IgD-negative memory B cell (primary cell): Measurements from ENCODE around the gene CNTN1. TPM values are rescaled to one million over a fixed set of nuclear protein-coding genes. Genes with fewer than 3 reads are reported as not detected.

Experiments
- H3K27ac Mint-ChIP-seq, 3 donors: one replicate each; pipeline ENCODE4 v1.8.0; 2020 to 2022; ENCODE audit warnings: mild to moderate bottlenecking in 3 of 3, mixed read lengths in 3 of 3, moderate library complexity in 1 of 3
- H3K27me3 Mint-ChIP-seq: one replicate; pipeline ENCODE4 v1.8.0; 2021; ENCODE audit warnings: mixed read lengths
- H3K36me3 Mint-ChIP-seq: one replicate; pipeline ENCODE4 v1.8.0; 2020; ENCODE audit warnings: mild to moderate bottlenecking, mixed read lengths
- H3K4me1 Mint-ChIP-seq, 3 donors: one replicate each; pipeline ENCODE4 v1.8.0; 2020 to 2022; ENCODE audit warnings: mixed read lengths in 3 of 3, mild to moderate bottlenecking in 1 of 3
- H3K4me3 Mint-ChIP-seq, 4 donors: one replicate each; pipeline ENCODE4 v1.8.0; 2020 to 2022; ENCODE audit warnings: mild to moderate bottlenecking in 4 of 4, mixed read lengths in 4 of 4, moderate library complexity in 3 of 4
- H3K9me3 Mint-ChIP-seq, 3 donors: one replicate each; pipeline ENCODE4 v1.8.0; 2020 to 2021; ENCODE audit warnings: mixed read lengths in 3 of 3, mild to moderate bottlenecking in 1 of 3
- polyA plus RNA-seq: library from polyadenylated mRNA; unstranded; fragments of 300-500 nt; fragmentation: Illumina TruSeq; gene quantifications from one replicate; pipeline ENCODE4 v1.2.3, GENCODE V29; 2021

CNTN1 gene
- not detected for polyA plus RNA-seq

- Mint-ChIP-seq H3K4me1 (peaks cover 0 to 2% (median 0%) of the 10 kb centered on the region in 3 donors), H3K4me3 (peak within 1 kb of the TSS in 1 of 4 donors; percentile 68), H3K27ac (no peak within 1 kb of the TSS), H3K9me3 (peaks cover 0 to 3% (median 0%) of the 10 kb centered on the region in 3 donors), H3K36me3 (no peaks in the 10 kb centered on the region), H3K27me3 (peaks cover 23% of the 10 kb centered on the region)
Observed at GRCh38 chr12:40691913-40692764, at the start of gene CNTN1. CNTN1 (plus strand) TSS chr12:40692439.

DNA sequence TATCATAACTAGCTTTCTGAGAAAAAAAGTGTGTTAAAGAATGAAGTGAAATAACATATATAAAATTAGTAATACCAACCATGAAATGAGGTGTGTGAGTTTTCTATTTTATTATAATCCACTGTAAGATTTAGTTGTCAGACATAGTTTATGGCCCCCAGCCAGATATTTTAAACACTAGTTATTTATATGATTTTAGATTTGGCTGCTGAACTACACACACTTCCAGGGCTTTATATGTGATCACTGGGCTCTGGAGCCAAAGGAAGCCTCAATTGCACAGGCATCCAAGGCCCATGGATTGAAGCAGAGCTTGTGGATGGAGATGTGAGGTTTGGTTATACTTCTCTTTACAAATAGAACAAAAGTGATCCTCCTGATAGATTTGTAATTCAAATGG, 48.7 kb upstream of the CNTN1 start:
- Mint-ChIP-seq H3K4me1 (no peaks in the 10 kb centered on the region), H3K36me3 (no peaks in the 10 kb centered on the region), H3K27me3 (peaks cover 2% of the 10 kb centered on the region), H3K27ac (no peak overlapping the region), H3K9me3 (peaks cover 8 to 17% (median 8%) of the 10 kb centered on the region in 3 donors), H3K4me3 (no peak overlapping the region)

DNA sequence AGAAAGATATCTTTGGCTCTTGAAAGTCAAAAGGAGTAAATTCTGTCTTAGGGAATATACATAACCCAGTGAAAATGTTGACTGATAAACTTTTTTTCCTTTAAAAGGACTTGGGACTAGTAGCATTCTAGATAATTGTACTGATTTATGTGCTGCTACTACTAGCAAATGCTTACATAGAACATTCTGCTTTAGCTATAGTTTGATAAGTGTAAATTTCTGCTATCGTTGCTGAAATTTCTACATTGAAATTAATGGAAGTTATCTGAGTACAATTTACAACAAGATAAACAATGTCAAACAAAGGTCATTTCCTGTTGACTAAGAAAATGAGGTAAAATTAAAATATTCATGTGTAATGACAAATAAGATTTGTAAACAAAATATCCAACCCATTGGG, 48.3 kb upstream of the CNTN1 start:
- H3K4me3 Mint-ChIP-seq: no peak overlapping the region

DNA sequence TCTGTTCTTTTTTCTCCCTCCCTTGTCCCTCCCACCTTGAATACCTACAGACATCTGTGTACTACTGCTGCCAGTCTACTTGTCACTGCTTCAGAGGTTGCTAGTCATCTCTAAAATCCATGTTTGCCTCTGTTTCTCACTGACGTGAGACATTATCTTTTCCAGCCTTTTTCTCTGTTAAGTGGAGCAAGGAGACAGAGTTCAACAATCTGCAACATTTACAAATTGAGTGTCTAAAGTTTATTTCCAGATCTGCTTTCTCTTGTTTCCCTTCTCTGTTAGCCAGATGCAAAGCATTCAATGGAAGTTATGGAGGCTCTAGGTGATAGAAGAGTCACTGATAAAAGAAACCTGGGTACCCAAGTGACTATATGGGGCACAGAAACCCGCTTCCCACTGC, 47.5 kb upstream of the CNTN1 start:
- H3K27ac Mint-ChIP-seq: no peak overlapping the region
- peaks cover 2% of the 10 kb centered on the region for H3K27me3 Mint-ChIP-seq
- no peaks in the 10 kb centered on the region for H3K36me3 Mint-ChIP-seq
- H3K4me1 Mint-ChIP-seq: no peaks in the 10 kb centered on the region
- no peak overlapping the region for H3K4me3 Mint-ChIP-seq
- H3K9me3 Mint-ChIP-seq: peaks cover 4 to 17% (median 4%) of the 10 kb centered on the region in 3 donors

More for the DNA sequence above, 48.3 kb upstream of the CNTN1 start:
- H3K36me3 Mint-ChIP-seq: no peaks in the 10 kb centered on the region
- H3K27ac Mint-ChIP-seq: no peak overlapping the region
- H3K27me3 Mint-ChIP-seq: peaks cover 2% of the 10 kb centered on the region
- peaks cover 6 to 17% (median 8%) of the 10 kb centered on the region in 3 donors for H3K9me3 Mint-ChIP-seq
- H3K4me1 Mint-ChIP-seq: no peaks in the 10 kb centered on the region

DNA sequence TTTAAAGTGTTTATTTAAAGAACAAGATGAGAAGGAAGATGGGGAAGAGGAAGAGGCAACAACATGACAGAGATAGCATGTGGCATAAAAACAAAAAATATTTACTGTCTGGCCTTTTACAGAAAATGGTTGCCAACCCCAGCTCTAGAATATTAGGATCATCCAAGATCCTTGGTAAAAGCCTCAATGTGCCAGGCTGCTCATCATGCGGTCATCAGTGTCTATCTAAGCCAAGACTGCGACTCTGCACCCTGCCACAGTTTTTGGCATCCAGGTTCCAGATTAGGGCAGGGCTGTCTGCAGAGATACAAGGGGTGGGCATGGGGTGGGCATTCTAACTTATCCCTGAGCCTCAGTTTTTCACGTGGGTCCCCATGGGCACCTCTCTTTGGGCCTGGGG, 46.9 kb upstream of the CNTN1 start:
- Mint-ChIP-seq H3K4me3 (no peak overlapping the region), H3K27me3 (peaks cover 2% of the 10 kb centered on the region), H3K9me3 (peaks cover 3 to 14% (median 4%) of the 10 kb centered on the region in 3 donors), H3K27ac (no peak overlapping the region), H3K36me3 (no peaks in the 10 kb centered on the region), H3K4me1 (no peaks in the 10 kb centered on the region)

- no peak overlapping the region for H3K27ac Mint-ChIP-seq
- H3K9me3 Mint-ChIP-seq: peaks cover 0 to 6% (median 5%) of the 10 kb centered on the region in 3 donors
- H3K4me3 Mint-ChIP-seq: no peak overlapping the region
- H3K4me1 Mint-ChIP-seq: no peaks in the 10 kb centered on the region
- H3K36me3 Mint-ChIP-seq: no peaks in the 10 kb centered on the region
- H3K27me3 Mint-ChIP-seq: peaks cover 2% of the 10 kb centered on the region
Observed at GRCh38 chr12:40646456-40646855, 45.8 kb upstream of the CNTN1 start.

- Mint-ChIP-seq H3K4me1 (no peaks in the 10 kb centered on the region), H3K9me3 (peaks cover 0 to 5% (median 3%) of the 10 kb centered on the region in 3 donors), H3K4me3 (no peak overlapping the region), H3K27me3 (peaks cover 2% of the 10 kb centered on the region), H3K36me3 (no peaks in the 10 kb centered on the region), H3K27ac (no peak overlapping the region)
Observed at GRCh38 chr12:40646911-40647310, 45.3 kb upstream of the CNTN1 start.

GRCh38 chr12:40647651-40648050, 44.6 kb upstream of the CNTN1 start:
- no peaks in the 10 kb centered on the region for H3K36me3 Mint-ChIP-seq
- peaks cover 2% of the 10 kb centered on the region for H3K27me3 Mint-ChIP-seq
- H3K27ac Mint-ChIP-seq: no peak overlapping the region
- no peaks in the 10 kb centered on the region for H3K4me1 Mint-ChIP-seq
- no peak overlapping the region for H3K4me3 Mint-ChIP-seq
- H3K9me3 Mint-ChIP-seq: peaks cover 0 to 5% (median 3%) of the 10 kb centered on the region in 3 donors

DNA sequence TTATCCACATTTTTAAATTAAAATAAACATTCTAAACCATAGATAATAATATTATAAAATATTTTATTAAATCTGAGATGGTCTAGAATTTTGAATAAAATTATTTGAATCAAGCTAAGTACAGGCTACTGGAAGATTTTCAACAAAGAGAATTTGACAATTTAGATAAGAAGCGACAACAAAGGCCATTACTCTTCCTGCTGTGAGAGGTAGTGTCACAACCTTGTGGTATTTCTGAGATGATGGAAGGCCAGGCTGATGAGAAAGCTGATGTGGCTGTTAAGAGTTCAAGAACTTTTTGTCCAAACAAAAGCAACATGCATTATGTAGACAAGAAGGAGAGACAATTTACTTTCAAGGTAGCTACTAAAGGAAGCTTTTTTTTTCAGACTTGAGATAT, 43.7 kb upstream of the CNTN1 start:
- Mint-ChIP-seq H3K27me3 (peaks cover 2% of the 10 kb centered on the region), H3K27ac (no peak overlapping the region), H3K36me3 (no peaks in the 10 kb centered on the region), H3K9me3 (peaks cover 0 to 3% (median 2%) of the 10 kb centered on the region in 3 donors), H3K4me1 (no peaks in the 10 kb centered on the region), H3K4me3 (no peak overlapping the region)

DNA sequence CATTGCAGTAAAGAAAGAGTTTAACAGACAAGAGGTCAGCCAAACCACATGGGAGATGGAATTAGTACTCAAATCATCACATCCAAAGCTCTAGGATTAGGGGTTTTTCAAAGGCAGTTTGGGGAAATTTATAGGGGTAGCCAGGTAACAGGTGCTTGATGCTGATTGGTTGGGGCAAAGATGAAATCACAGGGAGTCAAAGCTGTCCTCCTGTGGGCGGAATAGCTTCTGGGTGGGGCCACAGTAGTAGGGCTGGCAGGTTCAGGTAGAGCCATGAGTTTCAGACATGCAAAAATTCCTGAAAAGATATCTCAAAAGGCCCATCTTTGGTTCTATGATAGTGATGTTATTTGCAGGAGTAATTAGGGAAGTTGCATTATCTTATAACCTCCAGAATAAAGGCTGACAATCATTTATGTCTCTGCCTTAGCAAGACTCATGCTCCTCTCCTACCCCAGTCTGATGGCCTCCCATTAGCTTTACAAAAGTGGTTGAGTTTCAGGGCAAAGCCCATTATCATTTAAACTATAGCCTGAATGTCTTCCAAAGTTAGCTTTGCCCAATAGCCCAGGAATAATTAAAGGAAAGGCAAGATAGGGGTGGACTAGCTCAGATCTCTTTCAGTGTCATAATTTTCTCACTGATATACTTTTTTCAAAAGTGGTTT, 42.1 kb upstream of the CNTN1 start:
- H3K4me1 Mint-ChIP-seq: no peaks in the 10 kb centered on the region
- H3K4me3 Mint-ChIP-seq: no peak overlapping the region
- peaks cover 2% of the 10 kb centered on the region for H3K27me3 Mint-ChIP-seq
- H3K9me3 Mint-ChIP-seq: peaks cover 0 to 2% (median 2%) of the 10 kb centered on the region in 3 donors
- no peak overlapping the region for H3K27ac Mint-ChIP-seq
- no peaks in the 10 kb centered on the region for H3K36me3 Mint-ChIP-seq

DNA sequence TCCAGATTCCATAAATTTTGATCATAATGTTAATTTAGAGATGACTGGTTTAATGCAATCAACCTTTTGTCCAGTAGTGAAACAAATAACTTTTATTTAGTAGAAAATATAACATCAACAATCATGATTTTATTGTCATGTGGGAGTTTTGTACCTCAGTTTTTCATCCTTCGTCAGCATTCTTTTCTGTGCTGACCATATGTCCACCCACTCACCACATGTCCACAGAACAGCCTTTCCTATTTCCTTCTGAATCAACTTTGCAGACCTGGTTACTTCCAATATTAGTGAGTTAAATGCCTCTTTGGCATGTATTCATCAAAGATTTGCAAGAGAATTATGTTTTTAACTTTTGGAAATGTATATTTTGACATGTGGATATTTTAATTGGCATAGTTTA, 36.8 kb upstream of the CNTN1 start:
- Mint-ChIP-seq H3K4me1 (no peaks in the 10 kb centered on the region), H3K4me3 (no peak overlapping the region), H3K27me3 (peaks cover 2% of the 10 kb centered on the region)

DNA sequence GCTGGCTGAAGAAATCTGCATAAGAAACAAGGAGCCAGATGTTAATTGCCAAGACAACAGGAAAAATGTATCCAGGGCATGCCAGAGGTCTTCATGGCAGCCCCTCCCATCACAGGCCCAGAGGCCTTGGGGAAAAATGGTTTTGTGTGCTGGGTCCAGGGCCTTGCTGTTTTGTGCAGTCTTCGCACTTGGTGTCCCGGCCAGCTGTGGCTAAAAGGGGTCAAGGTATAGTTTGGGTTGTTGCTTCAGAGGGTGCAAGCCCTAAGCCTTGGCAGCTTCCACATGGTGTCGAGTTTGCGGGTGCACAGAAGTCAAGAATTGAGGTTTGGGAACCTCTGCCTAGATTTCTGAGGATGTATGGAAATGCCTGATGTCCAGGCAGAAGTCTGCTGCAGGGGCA, 29.9 kb upstream of the CNTN1 start:
- no peak overlapping the region for H3K27ac Mint-ChIP-seq
- H3K27me3 Mint-ChIP-seq: peaks cover 2% of the 10 kb centered on the region
- peaks cover 2 to 7% (median 2%) of the 10 kb centered on the region in 3 donors for H3K9me3 Mint-ChIP-seq
- H3K36me3 Mint-ChIP-seq: no peaks in the 10 kb centered on the region
- H3K4me1 Mint-ChIP-seq: no peaks in the 10 kb centered on the region
- H3K4me3 Mint-ChIP-seq: no peak overlapping the region

More for the DNA sequence above, 36.8 kb upstream of the CNTN1 start:
- no peaks in the 10 kb centered on the region for H3K36me3 Mint-ChIP-seq
- H3K9me3 Mint-ChIP-seq: peaks cover 0 to 2% (median 0%) of the 10 kb centered on the region in 3 donors
- H3K27ac Mint-ChIP-seq: no peak overlapping the region

DNA sequence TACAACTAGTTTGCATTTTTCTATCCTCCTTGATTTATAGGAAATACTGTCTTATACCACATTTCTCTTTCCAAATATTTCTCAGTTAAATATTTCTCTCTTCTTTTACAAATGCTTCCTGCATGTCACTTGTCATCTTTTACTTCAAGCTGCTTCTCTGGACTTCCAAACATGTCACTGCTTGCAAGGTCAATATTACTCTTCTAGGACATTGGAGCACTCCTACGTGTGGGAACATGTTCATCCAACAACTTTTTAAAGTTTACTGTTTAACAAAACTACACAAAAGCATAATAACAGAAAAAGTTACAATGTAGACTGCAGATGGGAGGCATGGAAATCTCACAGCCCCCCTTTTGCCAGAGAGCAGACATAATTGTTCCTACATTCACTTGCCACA, 28.5 kb upstream of the CNTN1 start:
- H3K27ac Mint-ChIP-seq: no peak overlapping the region
- no peaks in the 10 kb centered on the region for H3K4me1 Mint-ChIP-seq
- no peak overlapping the region for H3K4me3 Mint-ChIP-seq

GRCh38 chr12:40668099-40668529, 24.1 kb upstream of the CNTN1 start:
- no peak overlapping the region for H3K4me3 Mint-ChIP-seq
- H3K27me3 Mint-ChIP-seq: no peaks in the 10 kb centered on the region
- no peak overlapping the region for H3K27ac Mint-ChIP-seq
- H3K36me3 Mint-ChIP-seq: no peaks in the 10 kb centered on the region
- H3K9me3 Mint-ChIP-seq: peaks cover 0 to 1% (median 0%) of the 10 kb centered on the region in 3 donors
- no peaks in the 10 kb centered on the region for H3K4me1 Mint-ChIP-seq

More for the DNA sequence above, 28.5 kb upstream of the CNTN1 start:
- Mint-ChIP-seq H3K36me3 (no peaks in the 10 kb centered on the region), H3K9me3 (peaks cover 2 to 7% (median 2%) of the 10 kb centered on the region in 3 donors), H3K27me3 (peaks cover 2% of the 10 kb centered on the region)

GRCh38 chr12:40672741-40673271, 19.4 kb upstream of the CNTN1 start:
- H3K4me1 Mint-ChIP-seq: no peaks in the 10 kb centered on the region
- no peaks in the 10 kb centered on the region for H3K36me3 Mint-ChIP-seq
- no peak overlapping the region for H3K27ac Mint-ChIP-seq

More at GRCh38 chr12:40672741-40673271, 19.4 kb upstream of the CNTN1 start:
- Mint-ChIP-seq H3K9me3 (peaks cover 0 to 4% (median 2%) of the 10 kb centered on the region in 3 donors), H3K4me3 (no peak overlapping the region), H3K27me3 (no peaks in the 10 kb centered on the region)
